Stimulated activated naive CD8-positive, alpha-beta T cell treated with anti-CD3 and anti-CD28 coated beads, Interleukin-15, amount 100 ng/mL, for 72 hours (primary cell): ENCODE measurements around the gene MED29.

Source experiments
- ATAC-seq: fragments of 150-1000 bp; cut with Tn5 transposase; 2 replicates; pipeline ENCODE4 v1.10.0; 2021; ENCODE audit warnings: mild to moderate bottlenecking, moderate library complexity
- DNase-seq, 2 donors: peaks; one replicate each; pipeline ENCODE4 v3.0.0; 2021 to 2022
- H3K27ac Mint-ChIP-seq, 2 donors: one replicate each; pipeline ENCODE4 v1.8.0; 2022; ENCODE audit warnings: mild to moderate bottlenecking in 2 of 2, mixed read lengths in 2 of 2, moderate library complexity in 2 of 2
- H3K27me3 Mint-ChIP-seq: one replicate; pipeline ENCODE4 v1.8.0; 2022; ENCODE audit warnings: mixed read lengths
- H3K4me1 Mint-ChIP-seq: one replicate; pipeline ENCODE4 v1.8.0; 2022; ENCODE audit warnings: mild to moderate bottlenecking, mixed read lengths
- H3K4me3 Mint-ChIP-seq, 2 donors: one replicate each; pipeline ENCODE4 v1.8.0; 2022; ENCODE audit warnings: mild to moderate bottlenecking in 2 of 2, mixed read lengths in 2 of 2, moderate library complexity in 1 of 2
- H3K9me3 Mint-ChIP-seq, 2 donors: one replicate each; pipeline ENCODE4 v1.8.0; 2022; ENCODE audit warnings: mixed read lengths in 2 of 2

MED29 gene

GRCh38 chr19:39444598-39445195 lies 53.5 kb downstream of the MED29 start:
- ATAC-seq (no peak), DNase-seq (peak in 1 of 2 donors; percentile 24)
- Mint-ChIP-seq H3K27ac (peak overlapping the region; percentile 96 to 100), H3K27me3 (no peaks in the 10 kb centered on the region), H3K4me1 (peaks cover 50% of the 10 kb centered on the region), H3K4me3 (peak overlapping the region; percentile 93 to 99), H3K9me3 (no peaks in the 10 kb centered on the region)

- H3K9me3 Mint-ChIP-seq, result no peaks in the 10 kb centered on the region
- H3K4me3 Mint-ChIP-seq, result peak within 1 kb of the TSS; percentile 93 to 99
- ATAC-seq (peak; percentile 95), DNase-seq (peak; percentile 97 to 99)
- peaks cover 58% of the 10 kb centered on the region for H3K4me1 Mint-ChIP-seq
- H3K27ac Mint-ChIP-seq, result peak within 1 kb of the TSS; percentile 96 to 100
- no peaks in the 10 kb centered on the region for H3K27me3 Mint-ChIP-seq
These were observed 54.3 kb downstream of the MED29 start, which contains the start of gene SUPT5H for GRCh38 chr19:39445196-39446111. SUPT5H (plus strand) TSS chr19:39445582; CDS start chr19:39445891, 309 bp downstream.

GRCh38 chr19:39446365-39447084 lies 55.3 kb downstream of the MED29 start:
- Mint-ChIP-seq H3K27me3 (no peaks in the 10 kb centered on the region), H3K27ac (peak overlapping the region; percentile 96 to 100), H3K4me3 (peak overlapping the region; percentile 93 to 99), H3K4me1 (peaks cover 64% of the 10 kb centered on the region), H3K9me3 (no peaks in the 10 kb centered on the region)
- ATAC-seq (no peak), DNase-seq (no peak)

- Mint-ChIP-seq H3K4me1 (peaks cover 79% of the 10 kb centered on the region), H3K9me3 (no peaks in the 10 kb centered on the region), H3K4me3 (peak overlapping the region; percentile 93 to 99), H3K27ac (peak overlapping the region; percentile 74 to 77), H3K27me3 (no peaks in the 10 kb centered on the region)
- DNase-seq, result peak in 1 of 2 donors; percentile 43
- peak; percentile 18 for ATAC-seq
These were observed 57.1 kb downstream of the MED29 start for GRCh38 chr19:39448271-39448670.

GRCh38 chr19:39449116-39449797 lies 58.1 kb downstream of the MED29 start:
- H3K27me3 Mint-ChIP-seq, result no peaks in the 10 kb centered on the region
- no peak for DNase-seq
- H3K27ac Mint-ChIP-seq, result peak overlapping the region; percentile 68 to 85
- peak overlapping the region; percentile 93 to 99 for H3K4me3 Mint-ChIP-seq
- no peak for ATAC-seq
- no peaks in the 10 kb centered on the region for H3K9me3 Mint-ChIP-seq
- peaks cover 74% of the 10 kb centered on the region for H3K4me1 Mint-ChIP-seq
